ENCODE data around the gene POU4F3. TPM values are rescaled to one million over a fixed set of nuclear protein-coding genes. Genes with fewer than 3 reads are reported as not detected.
"Not testable (repeated sequence)": the region's sequence is repeated elsewhere in the genome, so short reads cannot be mapped to it uniquely, and the experiment has no call there.

The POU4F3 gene
- 0.05 TPM for polyA plus RNA-seq (2013, experiment 1 of 2; ENCODE audit: insufficient read length)
- polyA plus RNA-seq (2013, experiment 2 of 2; ENCODE audit: insufficient read length), result 0.04 TPM

GRCh38 chr5:146338774-146339714 is at the start of gene POU4F3:
Gene POU4F3 (plus strand): TSS chr5:146338839. CDS start chr5:146339113, 274 bp downstream.
- no peak for DNase-seq

- peak; percentile 4 for DNase-seq
Measured at GRCh38 chr5:146290318-146290717, 48.3 kb upstream of the POU4F3 start.

- DNase-seq, result peak; percentile 46
Measured at GRCh38 chr5:146291421-146292074, 47.1 kb upstream of the POU4F3 start.

- DNase-seq, result no peak
Measured at GRCh38 chr5:146296245-146296644, 42.4 kb upstream of the POU4F3 start.

DNA sequence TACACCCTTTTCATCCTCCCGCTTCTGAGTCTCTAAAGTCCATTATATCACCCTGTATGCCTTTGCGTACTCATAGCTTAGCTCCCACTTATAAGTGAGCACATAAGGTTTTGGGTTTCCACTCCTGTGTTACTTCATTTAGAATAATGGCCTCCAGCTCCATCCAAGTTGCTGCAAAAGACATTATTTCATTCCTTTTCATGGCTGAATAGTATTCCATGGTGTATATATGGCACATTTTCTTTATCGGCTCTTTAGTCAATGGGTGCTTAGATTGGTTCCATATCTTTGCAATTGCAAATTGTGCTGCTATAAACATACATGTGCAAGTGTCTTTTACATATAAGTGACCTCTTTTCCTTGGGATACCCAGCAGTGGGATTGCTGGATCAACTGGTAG is 39.7 kb upstream of the POU4F3 start:
- not testable (repeated sequence) for DNase-seq

DNA sequence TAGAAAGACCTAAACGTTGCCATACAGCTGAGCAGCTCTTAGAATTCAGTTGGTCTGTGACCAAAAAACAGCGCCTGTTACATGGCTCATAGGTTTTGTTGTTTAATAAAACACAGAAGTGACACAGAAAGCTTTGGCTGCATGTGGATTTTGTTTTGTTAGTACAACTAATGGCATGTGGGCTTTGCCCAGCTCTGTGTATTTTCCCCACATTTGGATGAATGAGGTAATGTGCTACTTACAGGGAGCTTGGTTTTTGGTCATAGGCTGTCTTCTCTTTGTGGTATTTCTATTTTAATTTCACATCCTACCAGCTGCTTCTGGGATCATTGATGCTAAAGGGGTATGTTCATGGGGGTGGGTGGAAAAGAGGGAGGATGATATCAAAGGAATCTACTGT is 37.0 kb upstream of the POU4F3 start:
- DNase-seq, result peak; percentile 28

GRCh38 chr5:146302406-146302805 is 36.2 kb upstream of the POU4F3 start:
- DNase-seq, result no peak

- no peak for DNase-seq
Measured at GRCh38 chr5:146306838-146307237, 31.8 kb upstream of the POU4F3 start.

- DNase-seq, result no peak
Measured at GRCh38 chr5:146307796-146308195, 30.8 kb upstream of the POU4F3 start.

DNA sequence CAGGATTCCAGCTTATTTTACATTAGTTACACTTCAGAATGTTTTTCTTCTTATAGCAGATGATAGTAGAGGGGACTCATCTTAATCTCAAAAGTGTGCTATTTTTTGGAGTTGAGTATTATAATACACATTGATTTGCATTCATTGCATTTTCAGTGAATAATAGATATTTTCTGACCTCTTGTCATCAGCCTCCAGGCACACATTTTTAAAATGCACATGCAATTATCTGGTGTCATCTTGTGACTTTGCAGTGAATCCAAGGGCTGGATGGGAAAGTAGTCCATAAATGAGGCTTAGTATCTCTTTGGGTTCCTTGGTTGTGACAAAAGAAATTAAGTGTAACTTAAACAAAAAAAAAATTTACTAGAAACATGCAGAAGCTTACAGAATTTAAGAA is 28.1 kb upstream of the POU4F3 start:
- DNase-seq, result no peak

GRCh38 chr5:146311278-146311677 is 27.4 kb upstream of the POU4F3 start:
- DNase-seq, result no peak

DNA sequence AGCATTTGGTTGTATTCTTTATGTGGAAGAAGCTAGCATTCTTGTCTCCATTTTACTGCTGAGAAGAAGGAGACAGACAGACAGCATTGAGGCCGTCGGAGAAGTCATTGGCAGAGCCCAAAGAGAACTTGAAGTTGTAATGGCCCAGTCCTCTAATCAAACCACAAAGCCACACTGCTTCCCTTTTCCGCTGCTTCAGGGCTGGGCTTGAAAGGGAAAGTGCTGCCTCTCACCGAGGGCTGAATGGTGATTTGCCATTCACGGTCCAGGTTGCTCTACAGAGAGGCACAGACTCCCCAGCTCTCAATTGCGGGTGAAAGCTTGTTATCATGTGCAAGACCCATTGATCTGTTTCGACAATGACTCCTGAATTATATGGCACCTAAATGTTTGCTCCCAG is 25.6 kb upstream of the POU4F3 start:
- no peak for DNase-seq

GRCh38 chr5:146321571-146321970 is 17.1 kb upstream of the POU4F3 start:
- DNase-seq, result no peak

DNA sequence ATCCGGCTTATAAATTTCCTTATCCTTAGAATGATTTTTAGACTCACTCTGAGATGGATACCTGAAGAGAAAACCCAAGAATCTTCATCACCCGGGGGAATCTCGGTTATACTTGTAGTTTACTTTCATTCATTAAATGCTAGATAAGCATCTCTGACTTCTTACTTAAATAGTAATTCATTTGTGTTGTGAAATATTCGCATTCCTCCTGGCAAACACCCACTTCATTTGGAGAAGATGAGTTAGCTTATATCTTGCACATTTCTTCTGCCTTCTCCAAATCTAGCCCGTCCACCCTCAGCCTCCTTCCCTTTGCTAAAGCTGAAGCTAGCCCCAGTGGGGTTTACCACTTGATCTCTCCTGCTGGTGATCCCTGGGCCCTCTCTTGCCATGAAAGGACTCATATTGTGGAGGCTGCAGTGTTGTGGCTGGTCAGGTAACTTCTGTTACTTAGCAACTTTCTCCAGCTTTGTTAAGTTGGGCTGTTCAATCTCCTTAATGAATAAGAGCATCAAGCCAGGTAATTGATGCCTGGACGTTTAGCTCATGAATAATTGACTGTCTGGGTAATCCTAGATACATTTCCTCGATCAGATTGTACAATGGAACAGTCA is 11.3 kb upstream of the POU4F3 start:
- DNase-seq, result no peak

GRCh38 chr5:146327989-146328388 is 10.7 kb upstream of the POU4F3 start:
- DNase-seq, result no peak

DNA sequence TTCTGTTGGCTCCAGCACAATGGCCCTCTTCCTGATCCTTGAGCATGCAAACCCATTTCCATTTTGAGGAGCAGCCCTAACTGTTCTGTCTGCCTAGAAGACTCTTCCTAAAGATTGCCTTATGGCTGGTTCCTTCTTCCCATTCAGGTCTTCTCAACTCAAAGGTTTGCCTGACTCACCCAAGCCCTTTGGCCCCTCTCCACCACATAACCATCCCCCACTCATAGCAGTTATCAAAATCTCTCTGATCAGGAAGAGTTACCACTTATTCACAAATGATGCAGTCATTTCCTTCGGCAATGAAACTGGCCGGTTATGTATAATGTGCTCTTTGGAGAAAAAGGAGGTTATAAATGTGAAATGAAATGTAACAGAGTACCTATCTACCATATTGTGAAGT is 8.9 kb upstream of the POU4F3 start:
- no peak for DNase-seq

- no peak for DNase-seq
Measured at GRCh38 chr5:146331423-146331822, 7.2 kb upstream of the POU4F3 start.

DNA sequence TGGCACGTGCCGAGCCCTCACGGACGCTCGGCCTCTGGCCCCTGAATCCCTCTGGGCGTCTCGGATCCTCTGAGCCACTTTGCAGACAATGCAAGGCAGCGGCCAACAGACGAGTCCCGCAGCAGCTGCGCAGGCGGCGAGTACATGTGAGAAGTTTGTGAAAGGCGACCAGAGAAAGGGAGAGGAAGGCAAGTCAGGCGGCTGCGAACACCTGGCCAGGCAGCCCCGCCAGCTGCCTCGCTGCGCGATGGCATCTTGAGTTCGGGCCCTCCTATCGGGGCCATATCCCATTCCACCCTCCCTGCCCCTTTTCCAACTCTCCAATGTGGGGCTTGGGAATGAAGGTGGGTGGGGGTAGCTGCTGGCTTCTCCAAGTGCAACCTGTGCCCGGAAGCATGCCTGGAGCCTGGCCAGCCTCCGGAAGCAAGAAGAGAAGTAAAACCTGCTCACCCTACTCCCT is 4.5 kb upstream of the POU4F3 start:
- DNase-seq, result no peak

DNA sequence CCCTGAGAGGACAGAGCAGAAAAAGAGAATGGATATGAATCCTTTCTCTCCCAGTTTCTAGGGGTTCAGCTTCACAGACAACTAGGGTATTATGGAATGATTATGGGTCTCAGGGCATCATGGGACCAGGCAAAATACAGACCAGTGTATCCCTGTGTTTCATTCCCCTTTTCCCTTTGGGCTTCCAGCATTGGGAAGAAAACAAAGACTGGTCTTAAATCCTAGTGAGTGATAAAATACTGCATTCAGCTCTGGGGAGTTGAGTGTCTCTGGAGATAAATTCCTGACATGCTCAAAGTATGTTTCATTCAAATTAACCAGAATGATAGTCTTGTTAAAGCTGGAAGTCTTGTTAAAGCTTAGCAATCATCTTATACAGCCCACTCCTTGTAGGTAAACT is 2.4 kb upstream of the POU4F3 start:
- no peak for DNase-seq

GRCh38 chr5:146337264-146337904 is 1.3 kb upstream of the POU4F3 start:
- no peak for DNase-seq

GRCh38 chr5:146337928-146338327 is 711 bp upstream of the POU4F3 start:
- no peak for DNase-seq

- no peak for DNase-seq
Measured at GRCh38 chr5:146339715-146340259, 1.1 kb downstream of the POU4F3 start.

Data from fibroblast of skin of abdomen (primary cell).